HG03432 (cell line): ENCODE data around the gene BCKDHA.
"Not testable (repeated sequence)": the region's sequence is repeated elsewhere in the genome, so short reads cannot be mapped to it uniquely, and the experiment has no call there.

Source experiments
- ATAC-seq: cut with Tn5 transposase; IDR thresholded peaks from one replicate; pipeline ENCODE4 v1.9.1; 2021; ENCODE audit warnings: mild to moderate bottlenecking, moderate library complexity; ENCODE audit not compliant: unreplicated experiment

Gene BCKDHA

DNA sequence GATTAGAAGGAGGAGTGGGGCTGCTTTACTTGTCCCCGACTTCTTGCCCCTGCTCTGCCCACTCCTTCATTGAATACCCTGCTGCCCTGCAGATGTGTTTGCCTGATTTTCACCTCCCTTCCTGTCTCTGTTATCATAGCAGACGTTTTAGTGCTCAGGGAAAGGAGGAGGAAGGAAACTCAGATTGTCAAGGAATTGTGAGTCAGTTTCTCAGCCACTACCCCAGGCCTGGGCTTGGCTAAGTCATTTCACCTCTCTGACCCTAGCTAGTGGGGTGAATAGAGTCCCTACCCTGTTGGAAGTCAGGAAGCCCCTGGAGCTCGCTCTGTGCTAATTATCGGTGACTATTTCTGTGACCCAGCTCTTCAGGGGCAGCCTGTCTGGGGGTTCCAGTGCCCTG, 3.9 kb downstream of the BCKDHA start:
- no peak for ATAC-seq

GRCh38 chr19:41402010-41402409, 4.4 kb downstream of the BCKDHA start:
- ATAC-seq = no peak

GRCh38 chr19:41403181-41403970, 5.8 kb downstream of the BCKDHA start:
- no peak for ATAC-seq

- no peak for ATAC-seq
These were observed 8.2 kb downstream of the BCKDHA start for GRCh38 chr19:41405776-41406175.

GRCh38 chr19:41407271-41407670, 9.7 kb downstream of the BCKDHA start:
- ATAC-seq = no peak

DNA sequence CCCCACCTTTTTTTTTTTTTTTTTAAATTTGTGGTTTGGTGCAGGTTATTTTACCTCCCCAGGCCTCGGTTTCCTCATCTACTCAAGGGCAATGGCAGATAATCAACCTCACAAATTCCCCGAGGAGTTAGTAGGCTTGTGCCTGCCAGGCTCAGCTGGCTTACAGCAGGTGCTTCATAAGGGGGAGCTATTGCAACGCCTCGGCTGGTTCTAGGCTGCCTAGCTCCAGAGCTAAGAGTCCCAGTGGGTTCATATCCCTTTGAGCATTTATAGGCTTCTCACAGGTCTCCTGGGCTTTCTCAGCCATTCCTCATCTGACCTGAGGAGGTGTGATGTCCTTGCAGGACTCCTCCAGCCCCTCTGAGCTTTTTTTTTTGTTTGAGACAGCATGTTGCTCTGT, 10.6 kb downstream of the BCKDHA start:
- no peak for ATAC-seq

DNA sequence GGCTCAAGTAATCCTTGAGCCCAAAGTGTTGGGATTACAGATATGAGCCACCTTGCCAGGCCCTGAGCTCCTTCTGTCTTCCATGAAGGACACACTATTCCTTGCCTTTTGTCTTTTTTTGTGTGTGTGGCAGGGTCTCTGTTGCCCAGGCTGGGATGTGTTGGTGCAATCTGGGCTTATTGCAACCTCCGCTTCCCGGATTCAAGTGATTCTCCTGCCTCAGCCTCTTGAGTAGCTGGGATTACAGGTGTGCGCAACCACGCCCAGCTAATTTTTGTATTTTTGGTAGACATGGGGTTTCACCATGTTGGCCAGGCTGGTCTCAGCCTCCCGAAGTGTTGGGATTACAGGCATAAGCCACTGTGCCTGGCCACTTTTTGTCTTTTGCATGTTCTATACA, 11.2 kb downstream of the BCKDHA start:
- not testable (repeated sequence) for ATAC-seq

DNA sequence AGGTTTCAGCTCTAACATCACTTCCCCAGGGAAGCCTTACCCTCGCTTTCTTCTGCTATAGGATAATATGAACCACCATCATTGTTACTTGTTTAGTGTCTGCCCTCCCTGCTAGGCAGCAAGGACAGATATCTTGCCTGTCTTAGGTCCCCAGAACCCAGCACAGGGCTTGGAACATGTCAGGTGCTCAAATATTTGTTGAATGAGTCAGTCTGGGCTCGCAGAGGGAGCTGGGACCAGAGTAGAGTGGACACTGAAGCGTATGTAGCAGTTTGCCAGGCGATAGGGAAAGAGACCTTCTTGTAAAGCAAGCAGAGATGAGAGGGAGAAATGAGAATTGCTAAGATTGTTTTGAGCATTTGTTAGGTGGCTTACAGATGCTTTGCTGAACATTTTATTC, 11.7 kb downstream of the BCKDHA start:
- no peak for ATAC-seq

GRCh38 chr19:41410336-41411054, 12.9 kb downstream of the BCKDHA start:
- ATAC-seq = no peak

- ATAC-seq = no peak
These were observed 13.7 kb downstream of the BCKDHA start for GRCh38 chr19:41411100-41411967.

DNA sequence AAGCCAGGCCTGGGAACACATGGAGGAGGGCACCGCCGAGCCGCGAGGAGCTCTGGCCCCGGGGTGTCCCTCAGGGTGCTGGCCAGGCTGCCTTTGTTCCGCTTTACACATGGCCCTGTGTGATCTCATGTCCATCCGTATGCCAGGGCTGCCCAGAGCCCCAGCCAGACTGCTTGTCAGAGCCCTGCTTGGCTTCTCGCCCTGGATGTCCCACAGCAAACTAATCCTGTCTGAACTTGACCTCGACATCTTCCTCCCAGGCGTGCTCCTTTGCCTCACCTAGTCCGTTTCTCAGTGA, 14.3 kb downstream of the BCKDHA start:
- ATAC-seq = no peak

- ATAC-seq = no peak
These were observed 15.3 kb downstream of the BCKDHA start for GRCh38 chr19:41412953-41413352.

GRCh38 chr19:41413947-41414346, 16.3 kb downstream of the BCKDHA start:
- no peak for ATAC-seq

DNA sequence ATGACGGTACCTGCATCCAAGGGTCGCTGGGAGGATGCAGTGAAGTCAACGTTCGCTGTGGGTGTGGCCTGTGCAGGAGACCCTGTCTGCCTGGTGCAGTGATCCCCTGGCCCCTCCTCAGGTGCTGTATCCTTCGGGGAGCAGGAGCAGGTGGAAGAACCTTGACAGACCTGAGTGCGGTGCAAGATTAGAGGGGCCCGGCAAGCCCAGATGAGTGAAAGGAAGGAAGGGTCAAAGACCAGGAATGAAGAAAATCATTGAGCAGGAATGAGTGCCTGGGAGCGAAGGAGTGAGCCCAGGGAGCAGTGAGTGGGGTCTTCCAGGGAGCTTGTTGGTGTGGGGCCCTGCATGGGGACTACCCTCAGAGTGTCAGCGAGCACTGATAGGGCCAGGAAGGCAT, 16.8 kb downstream of the BCKDHA start:
- no peak for ATAC-seq

DNA sequence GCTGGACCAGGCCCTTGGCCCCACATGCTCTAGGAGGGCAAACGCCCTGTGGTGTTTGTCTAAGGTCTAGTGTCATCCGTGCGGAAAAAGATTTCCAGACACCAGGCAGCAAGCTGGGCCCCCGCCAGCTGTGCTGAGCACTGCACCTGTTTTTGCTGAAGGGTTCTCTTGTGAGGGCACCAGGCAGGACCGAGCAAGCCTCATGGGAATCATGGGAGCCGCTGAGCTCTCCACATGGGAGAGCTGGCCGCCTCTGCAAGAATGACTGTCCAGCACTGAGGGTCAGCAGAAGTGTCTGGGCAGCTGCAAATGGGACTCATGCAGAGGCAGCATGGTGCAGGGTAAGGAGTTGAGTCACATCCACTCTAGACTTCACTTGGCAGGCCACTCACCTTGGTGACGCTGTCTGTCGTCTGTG, 17.5 kb downstream of the BCKDHA start:
- ATAC-seq = no peak

DNA sequence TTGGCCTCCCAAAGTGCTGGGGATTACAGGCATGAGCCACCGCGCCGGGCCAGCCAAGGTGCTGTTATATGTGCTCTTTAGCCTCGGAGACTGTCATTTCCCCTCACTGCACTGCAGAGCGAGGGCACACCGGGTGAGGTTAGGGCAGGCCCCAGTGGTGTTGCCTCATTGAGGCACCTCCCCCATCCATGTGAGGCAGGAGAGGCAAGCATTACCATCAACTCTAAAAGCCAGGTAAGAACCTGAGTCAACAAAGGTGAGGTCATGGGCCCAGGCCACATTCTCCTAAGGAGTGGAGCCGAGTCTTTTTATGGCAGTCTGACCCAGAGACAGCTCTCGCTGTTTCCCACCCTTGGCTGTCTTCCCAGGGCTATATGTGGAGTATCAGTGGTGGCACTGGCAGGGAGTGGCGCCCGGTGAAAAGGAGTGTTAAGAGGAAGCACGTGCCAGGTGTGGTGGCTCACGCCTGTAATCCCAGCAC, 18.6 kb downstream of the BCKDHA start:
- ATAC-seq = no peak

DNA sequence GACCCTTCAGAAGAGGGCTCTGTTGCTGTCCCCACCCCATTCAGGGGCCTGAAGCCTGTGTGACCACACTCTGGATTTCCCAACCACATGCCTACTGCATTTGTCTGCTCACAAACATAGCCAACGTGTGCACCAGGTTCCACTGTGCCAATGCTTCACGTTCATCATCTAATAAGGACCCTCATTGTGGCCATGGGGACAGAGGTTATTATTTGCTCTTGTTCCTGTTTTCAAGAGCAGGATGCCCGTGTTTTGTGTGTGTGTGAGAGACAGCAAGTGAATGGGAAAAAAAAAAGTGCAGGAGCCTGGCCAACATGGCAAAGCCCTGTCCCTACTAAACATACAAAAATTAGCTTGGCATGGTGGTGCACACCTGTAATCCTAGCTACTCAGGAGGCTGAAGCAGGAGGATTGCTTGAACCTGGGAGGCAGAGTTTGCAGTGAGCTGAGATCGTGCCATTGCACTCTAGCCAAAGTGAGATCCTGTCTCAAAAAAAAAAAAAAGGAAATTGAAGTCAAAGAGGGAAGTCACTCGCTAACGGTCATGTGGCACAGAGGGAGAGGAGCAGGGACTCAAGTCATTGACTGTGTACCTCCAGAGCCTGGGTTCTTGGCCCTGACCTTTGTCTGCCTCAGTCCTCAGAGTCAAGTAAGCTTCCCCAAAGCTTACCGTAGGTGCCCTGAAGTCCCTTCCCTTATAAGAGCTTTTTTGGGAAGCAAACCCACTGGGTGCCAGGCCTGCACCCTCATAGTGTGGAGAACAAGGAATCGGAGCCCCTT, 22.7 kb downstream of the BCKDHA start:
- ATAC-seq = no peak

GRCh38 chr19:41421314-41421713, 23.7 kb downstream of the BCKDHA start:
- ATAC-seq = no peak

GRCh38 chr19:41421973-41422372, 24.4 kb downstream of the BCKDHA start:
- ATAC-seq = no peak

GRCh38 chr19:41422456-41422855, 24.8 kb downstream of the BCKDHA start:
- no peak for ATAC-seq

DNA sequence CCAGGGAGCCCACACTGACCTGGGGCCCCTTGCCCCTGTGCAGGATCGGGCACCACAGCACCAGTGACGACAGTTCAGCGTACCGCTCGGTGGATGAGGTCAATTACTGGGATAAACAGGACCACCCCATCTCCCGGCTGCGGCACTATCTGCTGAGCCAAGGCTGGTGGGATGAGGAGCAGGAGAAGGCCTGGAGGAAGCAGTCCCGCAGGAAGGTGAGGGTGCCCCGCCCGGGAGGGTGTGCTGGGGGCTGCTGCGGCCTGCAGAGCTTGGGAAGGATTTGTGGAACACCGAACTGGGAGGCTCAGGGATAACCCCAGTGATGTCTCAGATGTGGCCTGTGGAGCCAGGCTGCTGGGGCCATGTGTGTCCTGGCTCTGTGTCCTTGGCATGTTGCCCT, 25.3 kb downstream of the BCKDHA start:
- no peak for ATAC-seq
